K562 (cell line): Measurements from ENCODE around the gene NQO2. TPM values are rescaled to one million over a fixed set of nuclear protein-coding genes. Genes with fewer than 3 reads are reported as not detected.

ENCODE experiments used
- ATAC-seq: fragments of 200-7000 bp; cut with Tn5 transposase; 3 replicates; pipeline ENCODE4 v1.9.1; 2020; ENCODE audit warnings: moderate library complexity
- BruUV-seq: library from RNA; stranded (reverse); fragments of 400-500 nt; replicated peaks from 2 replicates; lab custom pipeline; 2021; lab: Mats Ljungman, UMichigan
- CTCF ChIA-PET: fragments of 300-600 bp; formaldehyde crosslinking; extraction: SDS; loops from one replicate; lab custom pipeline; 2021; ENCODE audit warnings: low intra/inter-chr PET ratio; lab: Yijun Ruan, JAX
- POLR2A ChIA-PET: fragments of 300-600, 350-650 bp; sonication (Branson Sonifier 250); formaldehyde crosslinking; extraction: SDS; loops from one replicate; lab custom pipeline; 2021; ENCODE audit warnings: antibody characterized with exemption, inconsistent platforms; lab: Yijun Ruan, JAX
- DNase-seq, 4 experiments: peaks; one replicate each; pipeline versions ENCODE4 v3.0.0 to v3.0.0-alpha.2; 2011 to 2018; ENCODE audit warnings: low spot score in 3 of 4, mixed read lengths in 3 of 4; ENCODE audit errors: extremely low read depth in 1 of 4
- FAIRE-seq: peaks from 2 replicates; lab custom pipeline; 2011; peaks lifted over from hg19 to GRCh38; lab: Jason Lieb, UNC
- H2AFZ ChIP-seq: 2 replicates; pipeline ENCODE4 v1.6.0; 2011; ENCODE audit warnings: low read depth, low read length, control low read depth, inconsistent platforms
- H3K27ac ChIP-seq: fragments of 200-600 bp; 3 replicates; pipeline ENCODE4 v1.8.0; 2011; ENCODE audit warnings: low read depth, mild to moderate bottlenecking, control low read depth, inconsistent platforms, low read length, moderate library complexity, mixed read lengths; ENCODE audit errors: extremely low read depth
- H3K27me3 ChIP-seq, 2 experiments: fragments of 300-600 bp in 1 of 2; 2 replicates in 1 of 2; 3 replicates in 1 of 2; pipeline versions ENCODE4 v1.6.0 to v1.8.0; 2011; ENCODE audit warnings: inconsistent platforms in 2 of 2, low read length in 2 of 2, mild to moderate bottlenecking in 1 of 2, mixed read lengths in 1 of 2, moderate library complexity in 1 of 2; ENCODE audit not compliant: control insufficient read depth in 2 of 2, insufficient read depth in 2 of 2
- H3K36me3 ChIP-seq: fragments of 300-600 bp; 3 replicates; pipeline ENCODE4 v1.8.0; 2011; ENCODE audit warnings: mild to moderate bottlenecking, low read length, inconsistent platforms; ENCODE audit not compliant: control insufficient read depth, insufficient read depth
- H3K4me1 ChIP-seq, 2 experiments: fragments of 200-600 bp in 1 of 2; replicated peaks in 1 of 2; 2 replicates in 1 of 2; 3 replicates in 1 of 2; pipeline versions ENCODE4 v1.5.1 to v1.8.0; 2011; ENCODE audit warnings: inconsistent platforms in 2 of 2, low read length in 2 of 2, mild to moderate bottlenecking in 1 of 2, mixed read lengths in 1 of 2, moderate library complexity in 1 of 2; ENCODE audit not compliant: control insufficient read depth in 2 of 2, insufficient read depth in 2 of 2
- H3K4me2 ChIP-seq: 2 replicates; pipeline ENCODE4 v1.6.1; 2011; ENCODE audit warnings: low read length, control low read depth, inconsistent platforms, mixed read lengths; ENCODE audit not compliant: insufficient read depth
- H3K4me3 ChIP-seq: fragments of 200-600 bp; sonication (generic), shearing (Covaris generic); 2 replicates; pipeline ENCODE4 v1.5.1; 2016; ENCODE audit warnings: control low read depth, inconsistent platforms
- H3K79me2 ChIP-seq: fragments of 200-600 bp; 3 replicates; pipeline ENCODE4 v1.8.0; 2011; ENCODE audit warnings: low read length, inconsistent platforms; ENCODE audit not compliant: control insufficient read depth, insufficient read depth
- H3K9ac ChIP-seq, 2 experiments: 2 replicates each; pipeline versions ENCODE4 v1.6.0 to v1.6.1; 2011; ENCODE audit warnings: low read depth in 2 of 2, low read length in 2 of 2, control low read depth in 1 of 2, inconsistent platforms in 1 of 2, mild to moderate bottlenecking in 1 of 2, mixed read lengths in 1 of 2; ENCODE audit not compliant: insufficient read depth in 1 of 2
- H3K9me1 ChIP-seq: one replicate; pipeline ENCODE4 v1.6.0; 2011; ENCODE audit warnings: inconsistent platforms, mild to moderate bottlenecking, low read length, moderate library complexity; ENCODE audit not compliant: control insufficient read depth, insufficient read depth
- H3K9me3 ChIP-seq: replicated peaks from 2 replicates; pipeline ENCODE4 v1.5.1; 2011; ENCODE audit warnings: low read depth, low read length, inconsistent platforms; ENCODE audit not compliant: control insufficient read depth, insufficient read depth
- H4K20me1 ChIP-seq: replicated peaks from 2 replicates; pipeline ENCODE4 v1.6.1; 2011; ENCODE audit warnings: low read length, inconsistent platforms, mixed read lengths; ENCODE audit not compliant: control insufficient read depth, insufficient read depth
- HIVEP1 ChIP-seq: fragments of 250-450 bp; sonication (Bioruptor Pico); IDR thresholded peaks from 2 replicates; pipeline ENCODE4 v1.4.0; 2020; ENCODE audit warnings: mild to moderate bottlenecking
- POLR2H ChIP-seq: IDR thresholded peaks from 2 replicates; pipeline ENCODE4 v1.6.1; 2016; ENCODE audit warnings: missing genetic modification characterization, low read depth, mild to moderate bottlenecking, control low read depth, missing compliant biosample characterization, moderate library complexity
- PTRF ChIP-seq: fragments of 450-650 bp; IDR thresholded peaks from 2 replicates; pipeline ENCODE4 v1.6.1; 2016; ENCODE audit warnings: mild to moderate bottlenecking, missing genetic modification characterization, missing compliant biosample characterization
- RAD21 ChIP-seq, 2 experiments: fragments of 250-450 bp in 1 of 2; fragments of 450-650 bp in 1 of 2; sonication (Bioruptor Pico) in 1 of 2; formaldehyde crosslinking in 1 of 2; IDR thresholded peaks in 1 of 2; conservative IDR thresholded peaks in 1 of 2; 2 replicates each; pipeline versions ENCODE4 v1.4.0 to v1.8.0; 2020 to 2022; ENCODE audit warnings: mild to moderate bottlenecking in 2 of 2, moderate library complexity in 1 of 2
- REST ChIP-seq, 2 experiments: fragments of 450-650 bp; formaldehyde crosslinking in 1 of 2; IDR thresholded peaks; 2 replicates each; pipeline versions ENCODE4 v1.4.0 to v1.6.1; 2014 to 2020; ENCODE audit warnings: mild to moderate bottlenecking in 2 of 2, borderline replicate concordance in 1 of 2, low read depth in 1 of 2
- TCF7L2 ChIP-seq: fragments of 150-350 bp; IDR thresholded peaks from 2 replicates; pipeline ENCODE4 v1.6.1; 2016; ENCODE audit warnings: low read depth, mild to moderate bottlenecking, low read length, moderate library complexity
- ZBTB34 ChIP-seq: fragments of 250-450 bp; sonication (Bioruptor Pico); IDR thresholded peaks from 2 replicates; pipeline ENCODE4 v1.8.0; 2021; ENCODE audit warnings: mild to moderate bottlenecking, moderate library complexity
- ZFX ChIP-seq: sonication (generic); formaldehyde crosslinking; IDR thresholded peaks from 2 replicates; pipeline ENCODE4 v1.8.0; 2022; ENCODE audit warnings: mild to moderate bottlenecking, missing genetic modification reagents, moderate library complexity
- ZSCAN32 ChIP-seq: fragments of 450-650 bp; formaldehyde crosslinking; IDR thresholded peaks from 2 replicates; pipeline ENCODE4 v1.4.0; 2020; ENCODE audit warnings: mild to moderate bottlenecking, moderate library complexity
- WGBS: fragments of 100-300 bp; shearing (Covaris generic); methylation state at CpG from one replicate; pipeline ENCODE4 v1.1.6; 2016; ENCODE audit warnings: low coverage, mixed read lengths; ENCODE audit not compliant: insufficient coverage; ENCODE audit errors: missing lambda C conversion rate; 5-methylcytosine and 5-hydroxymethylcytosine counted together
- in situ Hi-C: fragments of 300-500 bp; cut with MboI; formaldehyde crosslinking; loops from 4 replicates; pipeline ENCODE4 v1.15.0; 2018; ENCODE audit warnings: inconsistent platforms, mixed read lengths
- intact Hi-C: fragments of 100-400 bp; cut with micrococcal nuclease; formaldehyde crosslinking; loops from 2 replicates; pipeline ENCODE4 v1.14.2; 2022
- polyA plus RNA-seq, 8 experiments: library from polyadenylated mRNA; depleted of rRNA in 4 of 8; stranded (reverse) in 5 of 8; unstranded in 3 of 8; fragments of >200 nt; fragmentation: Nextera tagmentation in 2 of 8; fragmentation: Illumina TruSeq in 1 of 8; extraction: Ambion mirVana in 2 of 8; extraction: Trizol in 1 of 8; gene quantifications; 2 replicates each; pipeline versions ENCODE4 v1.2.1 to v1.2.3, GENCODE V29; 2011 to 2014; ENCODE audit warnings: inconsistent platforms in 1 of 8, missing spikeins in 1 of 8
- total RNA-seq, 7 experiments: library from RNA; depleted of rRNA in 6 of 7; stranded (reverse); fragments of >200 nt in 6 of 7; fragmentation: Illumina TruSeq in 2 of 7; extraction: Trizol in 2 of 7; gene quantifications; 2 replicates each; pipeline versions ENCODE4 v1.2.1 to v1.2.3, GENCODE V29; 2011 to 2021; ENCODE audit warnings: low replicate concordance in 1 of 7

NQO2 gene
- total and polyA plus RNA-seq, 9 of the 15 experiments (the other 6 are each of a cell fraction or from before 2014, with no cell fraction given) = 54.6 to 214 (median 116) TPM

- Histone ChIP-seq H3K4me3 (no peak overlapping the region), H2AFZ (peak overlapping the region; percentile 36; the same call in 1 of the 2 replicates), H3K36me3 (no peaks in the 10 kb centered on the region), H3K4me2 (no peak overlapping the region), H3K9me1 (no peaks in the 10 kb centered on the region), H3K9ac (no peak overlapping the region), H3K27me3 (no peaks in the 10 kb centered on the region), H3K9me3 (peaks cover 21% of the 10 kb centered on the region), H3K27ac (no peak overlapping the region), H4K20me1 (no peaks in the 10 kb centered on the region), H3K4me1 (peaks cover 3 to 12% of the 10 kb centered on the region in 2 experiments), H3K79me2 (no peaks in the 10 kb centered on the region)
- BruUV-seq = no TSS peak
- in situ Hi-C loops (no loop called here), intact Hi-C loops (no loop called here)
- FAIRE-seq (no peak), ATAC-seq (peak; percentile 71), DNase-seq (no peak)
- WGBS = 31% methylated on average over 15 of the region's 15 CpGs
- ChIA-PET CTCF (interaction anchor here (0.6 kb wide), 1 partner anchor 22 kb away, joined by 3 read pairs; no protein-coding TSS in a partner anchor), POLR2A (interaction anchor here (0.6 kb wide), 1 partner anchor 32 kb away, joined by 3 read pairs; no protein-coding TSS in a partner anchor)
- TF ChIP-seq TCF7L2 (no peak), RAD21 (CRISPR knock-in tag; conservative IDR thresholded peaks at IDR 0.05 in 1 of 2, IDR thresholded peaks at IDR 0.05 in 1 of 2) (0 out of 4 replicates have a peak, but pooled peaks have one; percentile 8 to 18), ZSCAN32 (no peak), ZBTB34 (CRISPR knock-in tag) (no peak), ZFX (CRISPR knock-in tag) (no peak), HIVEP1 (CRISPR knock-in tag) (no peak), POLR2H (no peak), REST (IDR thresholded peaks at IDR 0.05; ENCODE audit: borderline replicate concordance) (peak; percentile 46; the same call in 1 of the 2 replicates), REST (CRISPR knock-in tag; IDR thresholded peaks at IDR 0.05; ENCODE audit: low read depth) (no peak), PTRF (tag) (no peak)
Observed at GRCh38 chr6:3031857-3032640, 32.4 kb downstream of the NQO2 start.
